GM12878 (cell line): Measurements from ENCODE around the gene POU4F3. TPM values are rescaled to one million over a fixed set of nuclear protein-coding genes. Genes with fewer than 3 reads are reported as not detected.

Source experiments
- ATAC-seq: fragments of 200-7000 bp; cut with Tn5 transposase; 3 replicates; pipeline ENCODE4 v1.9.1; 2020; ENCODE audit warnings: mild to moderate bottlenecking, moderate library complexity
- BruUV-seq: library from RNA; stranded (reverse); fragments of 400-500 nt; replicated peaks from 2 replicates; lab custom pipeline; 2021; lab: Mats Ljungman, UMichigan
- CTCF ChIA-PET: fragments of 300-600 bp; sonication (Branson Sonifier 250); formaldehyde crosslinking; extraction: SDS; loops from one replicate; lab custom pipeline; 2021; ENCODE audit warnings: inconsistent platforms; lab: Yijun Ruan, JAX
- POLR2A ChIA-PET: fragments of 350-600 bp; formaldehyde crosslinking; extraction: SDS; loops from one replicate; lab custom pipeline; 2021; ENCODE audit warnings: inconsistent platforms; lab: Charles Lee
- RAD21 ChIA-PET: fragments of 300-600 bp; sonication (Branson Sonifier 250); formaldehyde crosslinking; loops from one replicate; lab custom pipeline; 2023; ENCODE audit warnings: antibody characterized with exemption; ENCODE audit not compliant: unreplicated experiment; lab: Charles Lee
- SMC1A ChIA-PET: fragments of 300-600 bp; sonication (Branson Sonifier 250); formaldehyde crosslinking; loops from one replicate; lab custom pipeline; 2023; ENCODE audit not compliant: unreplicated experiment, uncharacterized antibody; lab: Charles Lee
- DNase-seq: peaks from one replicate; pipeline ENCODE4 v3.0.0-alpha.2; 2011; ENCODE audit warnings: low read depth, low spot score
- FAIRE-seq: peaks from 3 replicates; lab custom pipeline; 2011; peaks lifted over from hg19 to GRCh38; lab: Jason Lieb, UNC
- H2AFZ ChIP-seq: 2 replicates; pipeline ENCODE4 v1.6.0; 2011; ENCODE audit warnings: low read depth, low read length, control low read depth; ENCODE audit not compliant: control insufficient read depth
- H3K27ac ChIP-seq: 2 replicates; pipeline ENCODE4 v1.5.1; 2011; ENCODE audit warnings: control low read depth; ENCODE audit not compliant: control insufficient read depth, insufficient read depth
- H3K27me3 ChIP-seq, 2 experiments: replicated peaks in 1 of 2; 2 replicates each; pipeline versions ENCODE4 v1.6.0 to v1.6.1; 2011; ENCODE audit warnings: low read length in 1 of 2; ENCODE audit not compliant: control insufficient read depth in 2 of 2, insufficient read depth in 2 of 2
- H3K36me3 ChIP-seq, 2 experiments: 2 replicates each; pipeline ENCODE4 v1.5.1; 2011; ENCODE audit warnings: low read length in 1 of 2; ENCODE audit not compliant: control insufficient read depth in 2 of 2, insufficient read depth in 2 of 2
- H3K4me1 ChIP-seq: 2 replicates; pipeline ENCODE4 v1.6.1; 2011; ENCODE audit warnings: mild to moderate bottlenecking, low read length, moderate library complexity, mixed read lengths; ENCODE audit not compliant: control insufficient read depth, insufficient read depth
- H3K4me2 ChIP-seq: 2 replicates; pipeline ENCODE4 v1.6.0; 2011; ENCODE audit warnings: control low read depth; ENCODE audit not compliant: control insufficient read depth, insufficient read depth
- H3K4me3 ChIP-seq: fragments of 200-600 bp; sonication (generic); 2 replicates; pipeline ENCODE4 v1.5.1; 2016
- H3K79me2 ChIP-seq: 2 replicates; pipeline ENCODE4 v1.6.0; 2011; ENCODE audit warnings: low read length; ENCODE audit not compliant: control insufficient read depth, insufficient read depth
- H3K9ac ChIP-seq: 2 replicates; pipeline ENCODE4 v1.8.0; 2011; ENCODE audit warnings: low read length, control low read depth, mixed read lengths; ENCODE audit not compliant: control insufficient read depth, insufficient read depth
- H3K9me3 ChIP-seq: replicated peaks from 3 replicates; pipeline ENCODE4 v1.5.1; 2011; ENCODE audit warnings: mild to moderate bottlenecking, low read length; ENCODE audit not compliant: control insufficient read depth, insufficient read depth
- H4K20me1 ChIP-seq: 2 replicates; pipeline ENCODE4 v1.6.0; 2011; ENCODE audit not compliant: control insufficient read depth, insufficient read depth
- HSF1 ChIP-seq: fragments of 150-350 bp; IDR thresholded peaks from 2 replicates; pipeline ENCODE4 v1.6.1; 2014; ENCODE audit warnings: mild to moderate bottlenecking, low read depth, low read length
- NFYA ChIP-seq: IDR thresholded peaks from 2 replicates; pipeline ENCODE4 v1.6.1; 2011; ENCODE audit warnings: low read depth, mild to moderate bottlenecking, low read length, improper control_type of control experiment, borderline replicate concordance
- RAD21 ChIP-seq: IDR thresholded peaks from 2 replicates; pipeline ENCODE4 v1.6.1; 2011; ENCODE audit warnings: mild to moderate bottlenecking, low read depth, low read length, moderate library complexity; ENCODE audit not compliant: insufficient read depth
- ZBTB40 ChIP-seq: fragments of 450-650 bp; IDR thresholded peaks from 2 replicates; pipeline ENCODE4 v1.6.1; 2016; ENCODE audit warnings: mild to moderate bottlenecking, moderate library complexity, borderline replicate concordance
- WGBS: methylation state at CpG from one replicate; pipeline ENCODE4 v1.1.6; 2016; ENCODE audit warnings: low lambda C conversion rate; ENCODE audit not compliant: insufficient replicate concordance, insufficient coverage; ENCODE audit errors: missing lambda C conversion rate; 5-methylcytosine and 5-hydroxymethylcytosine counted together
- in situ Hi-C: fragments of 300-500 bp; cut with MboI; formaldehyde crosslinking; loops from 9 replicates; pipeline ENCODE4 v1.14.3; 2018; ENCODE audit warnings: mixed read lengths
- intact Hi-C: fragments of 100-400 bp; cut with micrococcal nuclease; formaldehyde crosslinking; loops from one replicate; pipeline ENCODE4 v1.14.2; 2022; ENCODE audit not compliant: unreplicated experiment
- polyA plus RNA-seq, 11 experiments: library from polyadenylated mRNA; depleted of rRNA in 4 of 11; unstranded in 6 of 11; stranded (reverse) in 5 of 11; fragments of >200 nt; fragmentation: Nextera tagmentation in 4 of 11; fragmentation: Illumina TruSeq in 1 of 11; extraction: Ambion mirVana in 4 of 11; extraction: Trizol in 1 of 11; gene quantifications; 1 replicate in 1 of 11; 2 replicates in 10 of 11; pipeline versions ENCODE4 v1.2.1 to v1.2.3, GENCODE V29; 2011 to 2016; ENCODE audit warnings: inconsistent platforms in 2 of 11, missing spikeins in 2 of 11, low read depth in 1 of 11
- total RNA-seq, 4 experiments: library from RNA; depleted of rRNA in 3 of 4; stranded (reverse); fragments of >200 nt in 3 of 4; fragmentation: Illumina TruSeq in 1 of 4; extraction: Trizol in 1 of 4; gene quantifications; 2 replicates each; pipeline versions ENCODE4 v1.2.1 to v1.2.3, GENCODE V29; 2013 to 2021

The POU4F3 gene
- total and polyA plus RNA-seq, 10 of the 15 experiments (the other 5 are each of a cell fraction or from before 2014, with no cell fraction given): 0.03 to 0.19 (median 0.08) TPM; not detected in 5

- Histone ChIP-seq H3K9me3 (no peaks in the 10 kb centered on the region; the same call in 2 of the 3 replicates), H3K79me2 (no peaks in the 10 kb centered on the region), H4K20me1 (no peaks in the 10 kb centered on the region), H2AFZ (no peak overlapping the region), H3K27me3 (peaks cover 17 to 21% of the 10 kb centered on the region in 2 experiments), H3K4me2 (no peak overlapping the region), H3K4me1 (no peaks in the 10 kb centered on the region), H3K4me3 (no peak overlapping the region), H3K27ac (no peak overlapping the region), H3K9ac (no peak overlapping the region), H3K36me3 (no peaks in the 10 kb centered on the region)
- ATAC-seq (no peak), DNase-seq (no peak), FAIRE-seq (no peak)
- ChIA-PET POLR2A (no interaction called here), RAD21 (no interaction called here), CTCF (no interaction called here), SMC1A (no interaction called here)
- in situ Hi-C loops (no loop called here), intact Hi-C loops (no loop called here)
- no peak for TF ChIP-seq ZBTB40
- TF ChIP-seq NFYA: no peak
- no peak for TF ChIP-seq HSF1
- no peak for TF ChIP-seq RAD21
- no TSS peak for BruUV-seq
- WGBS: 28% methylated on average over 75 of the region's 76 CpGs
These were observed 7.1 kb downstream of the POU4F3 start for GRCh38 chr5:146345578-146346366.
